DND-41 (cell line): Measurements from ENCODE around the gene ZFP36.

Experiments used
- ATAC-seq: fragments of 200-7000 bp; cut with Tn5 transposase; 3 replicates; pipeline ENCODE4 v1.9.1; 2021; ENCODE audit warnings: low read depth; ENCODE audit not compliant: insufficient read depth
- DNase-seq: peaks from one replicate; pipeline ENCODE4 v3.0.0-alpha.2; 2020
- H2AFZ ChIP-seq: 2 replicates; pipeline ENCODE4 v1.6.0; 2012; ENCODE audit warnings: low read depth, low read length
- H3K27ac ChIP-seq: 2 replicates; pipeline ENCODE4 v1.5.1; 2012; ENCODE audit warnings: low read length, inconsistent platforms
- H3K27me3 ChIP-seq: fragments of 200-600 bp; sonication (generic); 2 replicates; pipeline ENCODE4 v1.6.0; 2012; ENCODE audit warnings: low read length, mild to moderate bottlenecking, inconsistent platforms; ENCODE audit not compliant: insufficient read depth, poor library complexity
- H3K36me3 ChIP-seq: 2 replicates; pipeline ENCODE4 v1.5.1; 2012; ENCODE audit warnings: low read length, inconsistent platforms; ENCODE audit not compliant: insufficient read depth
- H3K4me1 ChIP-seq: 2 replicates; pipeline ENCODE4 v1.5.1; 2012; ENCODE audit warnings: mild to moderate bottlenecking, low read length; ENCODE audit not compliant: insufficient read depth
- H3K4me2 ChIP-seq: 2 replicates; pipeline ENCODE4 v1.6.0; 2012; ENCODE audit warnings: mild to moderate bottlenecking, moderate library complexity, low read length, inconsistent platforms; ENCODE audit not compliant: insufficient read depth
- H3K4me3 ChIP-seq, 2 experiments: fragments of 200-600 bp in 1 of 2; shearing (Covaris generic) in 1 of 2; 2 replicates each; pipeline ENCODE4 v1.5.1; 2012 to 2016; ENCODE audit warnings: inconsistent platforms in 2 of 2, low read length in 2 of 2, mild to moderate bottlenecking in 2 of 2, low read depth in 1 of 2, moderate library complexity in 1 of 2
- H3K79me2 ChIP-seq: 2 replicates; pipeline ENCODE4 v1.6.0; 2012; ENCODE audit warnings: low read length, inconsistent platforms; ENCODE audit not compliant: insufficient read depth
- H3K9ac ChIP-seq: 2 replicates; pipeline ENCODE4 v1.6.0; 2012; ENCODE audit warnings: low read depth, mild to moderate bottlenecking, inconsistent platforms, low read length, moderate library complexity
- H3K9me3 ChIP-seq: 2 replicates; pipeline ENCODE4 v1.5.1; 2012; ENCODE audit warnings: low read length, moderate library complexity, mild to moderate bottlenecking, inconsistent platforms; ENCODE audit not compliant: insufficient read depth, severe bottlenecking
- H4K20me1 ChIP-seq: 2 replicates; pipeline ENCODE4 v1.6.0; 2012; ENCODE audit warnings: low read length; ENCODE audit not compliant: insufficient read depth
- EZH2 ChIP-seq: IDR thresholded peaks from 3 replicates; pipeline ENCODE4 v1.6.1; 2012; ENCODE audit warnings: borderline replicate concordance, low read depth, mild to moderate bottlenecking, moderate library complexity, low read length, inconsistent platforms; ENCODE audit not compliant: severe bottlenecking
- TF ChIP-seq, protein P1 (sequence below): IDR thresholded peaks from 2 replicates; pipeline ENCODE4 v1.5.1; 2012; ENCODE audit warnings: borderline replicate concordance, low read length, moderate library complexity, mild to moderate bottlenecking; ENCODE audit not compliant: poor library complexity, severe bottlenecking; ENCODE audit errors: extremely low read depth

The ZFP36 gene

DNA sequence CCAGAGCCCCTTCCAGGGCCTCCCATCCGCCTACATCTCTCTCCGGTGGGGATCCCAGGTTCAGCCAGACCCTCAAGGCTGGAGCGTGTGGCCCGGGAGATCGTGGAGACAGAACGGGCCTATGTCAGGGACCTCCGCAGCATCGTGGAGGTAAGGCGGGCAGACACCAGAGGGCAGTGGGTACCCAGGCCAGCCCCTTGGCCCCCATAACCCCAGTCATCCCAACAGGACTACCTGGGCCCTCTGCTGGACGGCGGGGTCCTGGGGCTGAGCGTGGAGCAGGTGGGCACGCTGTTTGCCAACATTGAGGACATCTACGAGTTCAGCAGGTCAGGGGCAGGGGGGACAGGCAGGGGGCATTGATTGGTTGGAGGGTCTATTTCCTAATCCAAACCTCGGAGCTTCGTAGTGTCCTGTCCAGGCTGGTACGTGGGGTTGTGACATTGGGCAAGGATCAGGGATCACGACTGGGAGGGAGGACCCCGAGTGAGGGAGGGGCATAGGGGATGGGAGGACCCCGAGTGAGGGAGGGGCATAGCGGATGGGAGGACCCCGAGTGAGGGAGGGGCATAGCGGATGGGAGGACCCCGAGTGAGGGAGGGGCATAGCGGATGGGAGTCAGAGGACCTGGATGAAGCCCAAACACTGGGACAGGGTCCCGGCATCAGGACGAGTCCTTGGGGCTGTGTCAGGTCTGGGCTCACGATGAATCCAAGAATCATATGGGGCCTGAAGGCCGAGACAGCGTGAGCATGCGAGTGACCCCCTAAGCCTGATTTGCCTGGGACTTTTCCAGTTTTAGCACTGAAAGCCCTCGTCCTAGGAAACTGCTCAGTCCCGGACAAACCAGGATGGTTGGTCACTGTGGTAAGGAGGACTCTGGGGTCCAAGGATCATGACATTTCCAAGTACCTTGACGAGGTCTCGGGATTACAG is 8.7 kb downstream of the ZFP36 start:
- no peak for DNase-seq
- peak overlapping the region; percentile 88; the same call in 1 of the 2 replicates for H3K9ac ChIP-seq
- peaks cover 33% of the 10 kb centered on the region for H3K79me2 ChIP-seq
- H4K20me1 ChIP-seq: peaks cover 21% of the 10 kb centered on the region
- no peaks in the 10 kb centered on the region for H3K27me3 ChIP-seq
- no peak overlapping the region for H3K4me3 ChIP-seq
- H3K27ac ChIP-seq: no peak overlapping the region
- no peaks in the 10 kb centered on the region for H3K9me3 ChIP-seq
- H3K36me3 ChIP-seq: peaks cover 43% of the 10 kb centered on the region
- peaks cover 36% of the 10 kb centered on the region for H3K4me1 ChIP-seq
- no peak overlapping the region for H2AFZ ChIP-seq
- no peak for ATAC-seq
- peak overlapping the region; percentile 66 for H3K4me2 ChIP-seq
- TF ChIP-seq, protein P1, sequence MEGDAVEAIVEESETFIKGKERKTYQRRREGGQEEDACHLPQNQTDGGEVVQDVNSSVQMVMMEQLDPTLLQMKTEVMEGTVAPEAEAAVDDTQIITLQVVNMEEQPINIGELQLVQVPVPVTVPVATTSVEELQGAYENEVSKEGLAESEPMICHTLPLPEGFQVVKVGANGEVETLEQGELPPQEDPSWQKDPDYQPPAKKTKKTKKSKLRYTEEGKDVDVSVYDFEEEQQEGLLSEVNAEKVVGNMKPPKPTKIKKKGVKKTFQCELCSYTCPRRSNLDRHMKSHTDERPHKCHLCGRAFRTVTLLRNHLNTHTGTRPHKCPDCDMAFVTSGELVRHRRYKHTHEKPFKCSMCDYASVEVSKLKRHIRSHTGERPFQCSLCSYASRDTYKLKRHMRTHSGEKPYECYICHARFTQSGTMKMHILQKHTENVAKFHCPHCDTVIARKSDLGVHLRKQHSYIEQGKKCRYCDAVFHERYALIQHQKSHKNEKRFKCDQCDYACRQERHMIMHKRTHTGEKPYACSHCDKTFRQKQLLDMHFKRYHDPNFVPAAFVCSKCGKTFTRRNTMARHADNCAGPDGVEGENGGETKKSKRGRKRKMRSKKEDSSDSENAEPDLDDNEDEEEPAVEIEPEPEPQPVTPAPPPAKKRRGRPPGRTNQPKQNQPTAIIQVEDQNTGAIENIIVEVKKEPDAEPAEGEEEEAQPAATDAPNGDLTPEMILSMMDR: no peak
- no peak for TF ChIP-seq EZH2

DNA sequence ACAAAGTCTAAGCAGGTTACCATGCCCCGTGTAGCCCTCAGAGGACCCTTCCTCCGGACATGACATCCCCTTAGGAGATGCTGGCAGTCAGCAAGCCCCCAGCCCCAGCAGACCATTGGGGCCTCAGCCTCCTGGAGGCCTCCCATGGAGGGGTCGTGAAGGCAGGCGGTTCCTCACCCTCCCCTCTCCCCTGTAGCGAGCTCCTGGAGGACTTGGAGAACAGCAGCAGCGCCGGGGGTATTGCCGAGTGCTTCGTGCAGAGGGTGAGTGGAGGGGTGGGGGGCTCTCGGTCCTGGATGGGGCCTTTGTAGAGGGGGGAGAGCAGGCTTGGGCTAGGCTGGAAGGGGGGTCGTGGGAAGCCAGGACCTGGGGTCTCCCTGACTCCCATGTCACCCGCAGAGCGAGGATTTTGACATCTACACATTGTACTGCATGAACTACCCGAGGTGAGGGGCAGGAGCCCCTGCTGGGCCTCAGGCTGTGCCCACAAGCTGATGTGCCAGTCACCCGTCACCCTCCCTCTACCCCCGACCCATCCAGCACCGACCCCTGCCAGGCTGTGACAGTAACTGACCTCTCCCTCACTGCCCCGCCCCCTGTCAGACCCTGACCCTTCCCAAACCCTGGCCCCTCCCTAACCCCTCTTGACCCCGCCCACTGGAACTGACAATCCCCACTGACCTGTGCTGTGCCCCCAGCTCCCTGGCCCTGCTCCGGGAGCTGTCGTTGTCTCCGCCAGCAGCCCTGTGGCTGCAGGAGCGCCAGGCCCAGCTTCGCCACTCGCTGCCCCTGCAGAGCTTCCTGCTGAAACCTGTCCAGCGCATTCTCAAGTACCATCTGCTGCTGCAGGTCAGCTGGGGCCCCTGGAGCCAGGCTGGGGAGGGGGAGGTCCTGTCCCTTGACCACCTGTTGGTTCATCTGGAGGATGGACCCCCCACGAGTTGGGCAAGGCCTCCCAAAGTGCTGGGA is 9.8 kb downstream of the ZFP36 start:
- ATAC-seq: no peak
- Histone ChIP-seq H3K27me3 (no peaks in the 10 kb centered on the region), H2AFZ (no peak overlapping the region), H3K27ac (no peak overlapping the region), H3K9me3 (no peaks in the 10 kb centered on the region), H4K20me1 (peaks cover 21% of the 10 kb centered on the region), H3K4me1 (peaks cover 26% of the 10 kb centered on the region), H3K79me2 (peaks cover 33% of the 10 kb centered on the region), H3K4me2 (peak overlapping the region; percentile 2; the same call in 1 of the 2 replicates), H3K4me3 (no peak overlapping the region), H3K9ac (no peak overlapping the region), H3K36me3 (peaks cover 48% of the 10 kb centered on the region)
- TF ChIP-seq, protein P1: no peak
- TF ChIP-seq EZH2: no peak
- no peak for DNase-seq

DNA sequence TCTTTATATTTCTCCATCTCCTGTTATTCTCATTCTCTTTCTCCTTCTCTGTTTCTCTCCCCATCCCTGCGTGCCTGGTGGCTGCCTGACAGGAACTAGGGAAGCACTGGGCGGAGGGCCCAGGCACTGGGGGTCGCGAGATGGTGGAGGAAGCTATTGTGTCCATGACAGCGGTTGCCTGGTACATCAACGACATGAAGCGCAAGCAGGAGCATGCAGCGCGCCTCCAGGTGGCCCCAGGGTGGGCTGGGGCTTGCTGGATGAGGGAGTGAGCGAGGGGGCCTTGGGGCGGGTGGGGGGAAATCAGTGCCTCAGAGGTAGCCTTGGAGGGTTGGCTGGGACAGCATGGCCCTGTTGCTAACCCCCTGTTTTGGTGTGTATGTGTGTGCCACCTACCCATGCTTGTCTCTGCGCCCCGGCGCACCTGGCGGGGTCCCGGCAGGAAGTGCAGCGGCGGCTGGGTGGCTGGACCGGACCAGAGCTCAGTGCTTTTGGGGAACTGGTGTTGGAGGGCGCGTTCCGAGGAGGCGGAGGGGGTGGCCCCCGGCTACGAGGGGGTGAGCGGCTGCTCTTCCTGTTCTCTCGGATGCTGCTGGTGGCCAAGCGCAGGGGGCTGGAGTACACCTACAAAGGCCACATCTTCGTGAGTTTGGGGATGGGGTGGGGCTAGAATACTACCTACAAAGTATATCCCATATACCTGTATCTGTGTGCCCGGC is 11.0 kb downstream of the ZFP36 start:
- Histone ChIP-seq H2AFZ (no peak overlapping the region), H3K27ac (no peak overlapping the region), H3K27me3 (no peaks in the 10 kb centered on the region), H3K4me1 (peaks cover 20% of the 10 kb centered on the region), H3K36me3 (peaks cover 56% of the 10 kb centered on the region), H3K79me2 (peaks cover 33% of the 10 kb centered on the region), H3K9ac (no peak overlapping the region), H4K20me1 (peaks cover 21% of the 10 kb centered on the region), H3K4me2 (no peak overlapping the region), H3K4me3 (no peak overlapping the region), H3K9me3 (no peaks in the 10 kb centered on the region)
- DNase-seq (no peak), ATAC-seq (no peak)
- no peak for TF ChIP-seq EZH2
- TF ChIP-seq, protein P1: no peak
